Right lobe of liver (tissue), 4 donors: ENCODE measurements around the gene PLEKHB2.

ENCODE experiments used
- POLR2A ChIP-seq: fragments of 450-650 bp; IDR thresholded peaks from one replicate; pipeline ENCODE4 v1.6.1; 2017; ENCODE audit warnings: antibody characterized with exemption, mild to moderate bottlenecking
- TF ChIP-seq, protein P1 (sequence below), 4 donors: fragments of 200-600 bp in 3 of 4; fragments of 450-650 bp in 1 of 4; IDR thresholded peaks; one replicate each; pipeline versions ENCODE4 v1.5.1 to v1.8.0; 2016 to 2022; ENCODE audit warnings: antibody characterized with exemption in 4 of 4, mild to moderate bottlenecking in 2 of 4
- donor health status: DM: no; HTN: no; CAD: no.
- donor health status: DM: no; HTN: no; CAD: no.
- donor health status: DM: no; HTN: yes; CAD: no.

DNA sequence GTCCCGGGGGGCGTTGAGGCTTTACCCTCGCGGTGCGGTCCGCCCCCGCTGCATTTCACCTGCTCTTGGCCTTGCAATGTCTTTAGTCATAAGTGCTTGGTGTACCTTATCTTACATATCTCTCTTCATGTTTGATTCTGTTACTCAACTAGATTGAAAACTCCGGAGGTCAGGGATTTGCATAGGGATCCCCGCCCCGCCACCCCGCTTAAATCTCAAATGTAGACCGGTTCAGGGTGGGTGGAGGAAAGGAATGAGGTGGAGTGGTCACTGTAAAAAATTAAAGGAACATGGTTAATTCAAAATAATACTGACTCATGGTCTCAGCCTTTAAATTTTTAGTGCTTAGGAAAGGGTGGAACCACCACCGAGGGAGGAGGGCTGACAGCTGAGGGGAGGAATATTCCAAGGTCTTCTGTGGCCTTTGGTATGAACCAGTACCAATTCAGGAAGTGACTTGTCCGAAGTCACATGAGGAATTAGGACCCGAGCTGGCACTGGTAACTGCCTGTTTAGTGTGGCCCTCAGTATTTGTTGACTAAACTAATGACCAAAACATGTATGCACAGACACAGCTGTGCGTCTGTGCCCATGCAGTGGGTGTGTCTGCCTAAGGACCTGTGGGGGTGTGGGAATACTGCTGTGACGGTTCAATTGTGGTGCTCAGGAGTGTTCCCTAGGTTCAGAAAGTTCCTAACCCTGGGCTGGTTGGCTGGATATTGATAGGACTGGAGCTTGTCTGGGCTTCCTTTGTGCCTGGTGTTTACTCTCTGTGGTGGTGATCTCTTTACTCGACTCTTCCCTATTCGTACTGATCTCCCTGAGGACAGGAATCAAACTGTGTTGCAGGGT is 1.0 kb downstream of the PLEKHB2 start:
- TF ChIP-seq POLR2A: no peak
- TF ChIP-seq, protein P1, sequence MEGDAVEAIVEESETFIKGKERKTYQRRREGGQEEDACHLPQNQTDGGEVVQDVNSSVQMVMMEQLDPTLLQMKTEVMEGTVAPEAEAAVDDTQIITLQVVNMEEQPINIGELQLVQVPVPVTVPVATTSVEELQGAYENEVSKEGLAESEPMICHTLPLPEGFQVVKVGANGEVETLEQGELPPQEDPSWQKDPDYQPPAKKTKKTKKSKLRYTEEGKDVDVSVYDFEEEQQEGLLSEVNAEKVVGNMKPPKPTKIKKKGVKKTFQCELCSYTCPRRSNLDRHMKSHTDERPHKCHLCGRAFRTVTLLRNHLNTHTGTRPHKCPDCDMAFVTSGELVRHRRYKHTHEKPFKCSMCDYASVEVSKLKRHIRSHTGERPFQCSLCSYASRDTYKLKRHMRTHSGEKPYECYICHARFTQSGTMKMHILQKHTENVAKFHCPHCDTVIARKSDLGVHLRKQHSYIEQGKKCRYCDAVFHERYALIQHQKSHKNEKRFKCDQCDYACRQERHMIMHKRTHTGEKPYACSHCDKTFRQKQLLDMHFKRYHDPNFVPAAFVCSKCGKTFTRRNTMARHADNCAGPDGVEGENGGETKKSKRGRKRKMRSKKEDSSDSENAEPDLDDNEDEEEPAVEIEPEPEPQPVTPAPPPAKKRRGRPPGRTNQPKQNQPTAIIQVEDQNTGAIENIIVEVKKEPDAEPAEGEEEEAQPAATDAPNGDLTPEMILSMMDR (IDR thresholded peaks at IDR 0.05): no peak
